ENCODE results near the gene CLEC4E.

The CLEC4E gene

DNA sequence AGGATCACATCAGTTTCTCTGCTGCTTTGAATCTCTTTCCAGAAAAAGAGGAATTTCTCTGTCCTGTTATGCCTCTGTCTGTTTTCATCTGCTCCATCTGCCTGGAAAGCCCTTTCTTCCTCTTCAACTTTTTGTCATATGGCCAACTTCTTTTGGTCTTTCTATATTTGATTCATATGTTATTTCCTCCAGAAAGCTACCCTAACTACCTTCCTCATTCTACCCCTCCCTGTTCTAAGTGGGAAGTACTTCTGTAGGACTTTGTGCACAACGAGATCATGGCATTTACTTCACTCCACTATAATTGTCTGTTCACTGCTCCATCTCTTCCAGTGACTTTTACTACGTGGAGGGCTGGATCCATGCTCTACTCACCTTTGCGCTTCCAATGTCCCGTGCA lies 21.5 kb downstream of the CLEC4E start:
- H3K9me3 Mint-ChIP-seq = peaks cover 8% of the 10 kb centered on the region
- H3K4me3 Mint-ChIP-seq = no peak overlapping the region
- TF ChIP-seq, protein P1, sequence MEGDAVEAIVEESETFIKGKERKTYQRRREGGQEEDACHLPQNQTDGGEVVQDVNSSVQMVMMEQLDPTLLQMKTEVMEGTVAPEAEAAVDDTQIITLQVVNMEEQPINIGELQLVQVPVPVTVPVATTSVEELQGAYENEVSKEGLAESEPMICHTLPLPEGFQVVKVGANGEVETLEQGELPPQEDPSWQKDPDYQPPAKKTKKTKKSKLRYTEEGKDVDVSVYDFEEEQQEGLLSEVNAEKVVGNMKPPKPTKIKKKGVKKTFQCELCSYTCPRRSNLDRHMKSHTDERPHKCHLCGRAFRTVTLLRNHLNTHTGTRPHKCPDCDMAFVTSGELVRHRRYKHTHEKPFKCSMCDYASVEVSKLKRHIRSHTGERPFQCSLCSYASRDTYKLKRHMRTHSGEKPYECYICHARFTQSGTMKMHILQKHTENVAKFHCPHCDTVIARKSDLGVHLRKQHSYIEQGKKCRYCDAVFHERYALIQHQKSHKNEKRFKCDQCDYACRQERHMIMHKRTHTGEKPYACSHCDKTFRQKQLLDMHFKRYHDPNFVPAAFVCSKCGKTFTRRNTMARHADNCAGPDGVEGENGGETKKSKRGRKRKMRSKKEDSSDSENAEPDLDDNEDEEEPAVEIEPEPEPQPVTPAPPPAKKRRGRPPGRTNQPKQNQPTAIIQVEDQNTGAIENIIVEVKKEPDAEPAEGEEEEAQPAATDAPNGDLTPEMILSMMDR (IDR thresholded peaks at IDR 0.05; ENCODE audit: unreplicated experiment in 3 of 3) = no peak
- no peaks in the 10 kb centered on the region for H3K4me1 Mint-ChIP-seq
- H3K27me3 Mint-ChIP-seq (ENCODE audit: low read depth) = no peaks in the 10 kb centered on the region
- H3K27ac Mint-ChIP-seq = no peak overlapping the region
- H3K36me3 Mint-ChIP-seq (ENCODE audit: low read depth) = no peaks in the 10 kb centered on the region

GRCh38 chr12:8517971-8518370 lies 22.7 kb downstream of the CLEC4E start:
- Mint-ChIP-seq H3K9me3 (no peaks in the 10 kb centered on the region), H3K4me3 (no peak overlapping the region), H3K27me3 (ENCODE audit: low read depth) (no peaks in the 10 kb centered on the region), H3K36me3 (ENCODE audit: low read depth) (no peaks in the 10 kb centered on the region), H3K4me1 (no peaks in the 10 kb centered on the region), H3K27ac (no peak overlapping the region)
- TF ChIP-seq, protein P1 (IDR thresholded peaks at IDR 0.05; ENCODE audit: unreplicated experiment in 3 of 3) = no peak

GRCh38 chr12:8513256-8513655 lies 27.4 kb downstream of the CLEC4E start, which contains the start of gene CLEC4D:
TSS of gene CLEC4D (plus strand) at chr12:8513503. CDS start at chr12:8513733, 230 bp downstream.
- no peaks in the 10 kb centered on the region for H3K27me3 Mint-ChIP-seq (ENCODE audit: low read depth)
- TF ChIP-seq, protein P1 (IDR thresholded peaks at IDR 0.05; ENCODE audit: unreplicated experiment in 3 of 3) = no peak
- no peaks in the 10 kb centered on the region for H3K36me3 Mint-ChIP-seq (ENCODE audit: low read depth)
- no peaks in the 10 kb centered on the region for H3K9me3 Mint-ChIP-seq
- H3K4me1 Mint-ChIP-seq = peaks cover 5% of the 10 kb centered on the region
- no peak within 1 kb of the TSS for H3K27ac Mint-ChIP-seq
- H3K4me3 Mint-ChIP-seq = no peak within 1 kb of the TSS

DNA sequence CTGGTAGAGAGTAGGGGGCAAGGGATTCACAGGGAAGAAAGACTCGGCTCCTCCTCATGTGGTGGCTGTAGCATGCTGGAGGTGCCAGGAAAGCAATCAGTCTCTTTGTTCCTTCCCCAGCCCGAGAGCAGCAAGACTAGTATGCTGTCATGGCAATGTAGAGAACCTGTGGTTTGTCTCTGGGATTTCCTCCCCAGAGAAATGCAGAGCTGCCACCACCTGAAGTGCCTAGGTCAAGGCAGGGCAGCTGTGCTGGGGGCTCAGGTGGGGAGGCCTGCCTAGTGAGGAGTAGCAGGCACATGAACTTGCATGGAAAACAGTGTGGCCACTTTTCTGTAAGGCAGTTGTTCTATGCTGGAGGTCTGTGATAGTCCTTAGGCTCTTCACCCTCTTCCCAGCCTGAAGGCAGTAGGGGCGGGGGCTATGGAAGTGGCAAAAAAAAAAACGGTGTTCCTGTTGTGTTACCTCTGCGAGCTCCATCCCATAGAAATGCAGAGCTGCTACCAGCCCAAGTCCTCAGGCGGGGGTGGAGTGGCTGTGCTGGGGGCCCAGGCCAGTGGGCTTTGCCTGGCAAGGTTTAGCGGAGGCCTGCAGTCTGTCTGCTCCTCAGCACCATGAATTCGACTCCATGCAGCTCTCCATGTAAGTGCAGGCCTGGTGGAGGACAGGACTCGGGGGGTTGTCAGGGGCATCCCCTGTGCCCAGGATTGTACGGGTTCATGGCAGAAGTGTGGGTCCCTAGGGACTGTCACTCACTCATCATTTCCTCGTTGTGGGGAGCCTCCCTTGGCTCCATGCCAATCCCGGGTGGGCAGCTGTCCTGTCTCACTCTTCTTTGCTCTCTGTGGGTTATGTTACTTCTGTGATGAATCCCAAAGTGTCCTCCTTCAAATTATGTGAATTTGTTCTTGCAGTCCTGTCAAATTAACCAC lies 31.5 kb downstream of the CLEC4E start:
- Mint-ChIP-seq H3K27ac (no peak overlapping the region), H3K4me1 (peaks cover 5% of the 10 kb centered on the region), H3K36me3 (ENCODE audit: low read depth) (no peaks in the 10 kb centered on the region), H3K27me3 (ENCODE audit: low read depth) (peaks cover 3% of the 10 kb centered on the region), H3K4me3 (no peak overlapping the region), H3K9me3 (no peaks in the 10 kb centered on the region)
- TF ChIP-seq, protein P1 (IDR thresholded peaks at IDR 0.05; ENCODE audit: unreplicated experiment in 3 of 3) = no peak

- H3K4me3 Mint-ChIP-seq = no peak overlapping the region
- H3K27me3 Mint-ChIP-seq (ENCODE audit: low read depth) = peaks cover 3% of the 10 kb centered on the region
- no peaks in the 10 kb centered on the region for H3K36me3 Mint-ChIP-seq (ENCODE audit: low read depth)
- no peaks in the 10 kb centered on the region for H3K9me3 Mint-ChIP-seq
- H3K27ac Mint-ChIP-seq = no peak overlapping the region
- peaks cover 5% of the 10 kb centered on the region for H3K4me1 Mint-ChIP-seq
- TF ChIP-seq, protein P1 (IDR thresholded peaks at IDR 0.05; ENCODE audit: unreplicated experiment in 3 of 3) = no peak
Measured at GRCh38 chr12:8508223-8508622, 32.5 kb downstream of the CLEC4E start.

DNA sequence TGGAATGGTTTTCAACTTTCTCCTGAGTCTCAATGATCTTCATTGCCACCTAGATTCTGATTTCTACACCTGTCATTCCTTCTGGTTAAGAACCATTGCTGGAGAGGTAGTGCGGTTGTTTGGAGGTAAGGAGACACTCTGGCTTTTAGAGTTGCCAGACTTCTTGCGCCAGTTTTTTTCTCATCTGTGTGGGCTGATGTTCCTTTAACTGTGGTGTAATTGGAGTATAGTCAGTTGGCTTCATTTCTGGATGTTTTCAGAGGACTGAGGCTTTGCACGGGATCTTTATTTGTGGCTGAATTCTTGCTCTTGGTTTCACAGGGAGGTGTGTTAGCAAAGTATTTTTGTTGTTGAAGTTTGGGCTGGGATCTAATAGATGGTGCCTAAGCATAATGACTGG lies 33.1 kb downstream of the CLEC4E start:
- Mint-ChIP-seq H3K9me3 (no peaks in the 10 kb centered on the region), H3K36me3 (ENCODE audit: low read depth) (no peaks in the 10 kb centered on the region), H3K4me3 (no peak overlapping the region), H3K4me1 (peaks cover 5% of the 10 kb centered on the region), H3K27ac (no peak overlapping the region), H3K27me3 (ENCODE audit: low read depth) (peaks cover 3% of the 10 kb centered on the region)
- TF ChIP-seq, protein P1 (IDR thresholded peaks at IDR 0.05; ENCODE audit: unreplicated experiment in 3 of 3) = no peak

All from nephron (organoid).